ENCODE results near the gene LCNL1. TPM values are rescaled to one million over a fixed set of nuclear protein-coding genes. Genes with fewer than 3 reads are reported as not detected.

LCNL1 gene
- total RNA-seq, 1 donor from 2014 or later, result 0.45 TPM

DNA sequence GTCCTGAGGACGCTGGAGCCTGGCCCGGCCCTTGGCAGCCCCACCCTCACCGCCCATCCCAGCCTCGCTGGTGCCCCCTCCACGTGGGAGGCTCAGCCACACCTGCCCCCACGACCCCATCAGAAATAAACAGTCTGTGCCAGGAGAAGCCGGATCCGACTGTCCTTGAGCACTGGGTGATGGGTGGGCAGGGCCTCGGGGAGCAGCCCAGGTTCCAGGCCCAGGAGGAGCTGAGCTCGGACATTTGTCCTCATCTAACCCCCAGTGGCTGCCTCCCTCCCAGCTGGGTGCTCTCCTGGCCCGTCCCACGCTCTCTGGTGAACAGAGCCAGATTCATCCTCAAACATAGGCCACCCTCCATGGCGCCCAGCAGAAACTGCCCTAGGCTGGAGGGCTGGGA, 10.1 kb upstream of the LCNL1 start:
- no peak overlapping the region for H3K4me2 ChIP-seq (ENCODE audit: low read length)
- H3K9me3 ChIP-seq (ENCODE audit: insufficient read depth, low read depth, low read length), result no peaks in the 10 kb centered on the region
- TF ChIP-seq, protein P1, sequence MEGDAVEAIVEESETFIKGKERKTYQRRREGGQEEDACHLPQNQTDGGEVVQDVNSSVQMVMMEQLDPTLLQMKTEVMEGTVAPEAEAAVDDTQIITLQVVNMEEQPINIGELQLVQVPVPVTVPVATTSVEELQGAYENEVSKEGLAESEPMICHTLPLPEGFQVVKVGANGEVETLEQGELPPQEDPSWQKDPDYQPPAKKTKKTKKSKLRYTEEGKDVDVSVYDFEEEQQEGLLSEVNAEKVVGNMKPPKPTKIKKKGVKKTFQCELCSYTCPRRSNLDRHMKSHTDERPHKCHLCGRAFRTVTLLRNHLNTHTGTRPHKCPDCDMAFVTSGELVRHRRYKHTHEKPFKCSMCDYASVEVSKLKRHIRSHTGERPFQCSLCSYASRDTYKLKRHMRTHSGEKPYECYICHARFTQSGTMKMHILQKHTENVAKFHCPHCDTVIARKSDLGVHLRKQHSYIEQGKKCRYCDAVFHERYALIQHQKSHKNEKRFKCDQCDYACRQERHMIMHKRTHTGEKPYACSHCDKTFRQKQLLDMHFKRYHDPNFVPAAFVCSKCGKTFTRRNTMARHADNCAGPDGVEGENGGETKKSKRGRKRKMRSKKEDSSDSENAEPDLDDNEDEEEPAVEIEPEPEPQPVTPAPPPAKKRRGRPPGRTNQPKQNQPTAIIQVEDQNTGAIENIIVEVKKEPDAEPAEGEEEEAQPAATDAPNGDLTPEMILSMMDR (IDR thresholded peaks at IDR 0.05; ENCODE audit: insufficient read depth, low read depth, low read length), result no peak
- no peak for TF ChIP-seq EZH2 (IDR thresholded peaks at IDR 0.05; ENCODE audit: insufficient read depth, low read length)
- Mint-ChIP-seq H3K4me1 (ENCODE audit: low read depth, unreplicated experiment) (no peaks in the 10 kb centered on the region), H3K27ac (ENCODE audit: unreplicated experiment) (no peak overlapping the region), H3K4me3 (ENCODE audit: unreplicated experiment) (no peak overlapping the region), H3K36me3 (ENCODE audit: low read depth, unreplicated experiment) (no peaks in the 10 kb centered on the region), H3K27me3 (ENCODE audit: low read depth, unreplicated experiment) (peaks cover 6% of the 10 kb centered on the region), H3K9me3 (ENCODE audit: unreplicated experiment) (no peaks in the 10 kb centered on the region)
- peaks cover 4% of the 10 kb centered on the region for H3K4me1 ChIP-seq (ENCODE audit: insufficient read depth, low read length)
- H3K79me2 ChIP-seq (ENCODE audit: insufficient read depth, low read length), result no peaks in the 10 kb centered on the region
- H3K27ac ChIP-seq (ENCODE audit: low read depth, low read length), result no peak overlapping the region
- no peak overlapping the region for H3K9ac ChIP-seq (ENCODE audit: low read length)
- H3K4me3 ChIP-seq (ENCODE audit: insufficient read depth, low read depth, low read length), result no peak overlapping the region
- H3K27me3 ChIP-seq (ENCODE audit: insufficient read depth, low read length), result no peaks in the 10 kb centered on the region
- no peak for FAIRE-seq
- no peak for DNase-seq (ENCODE audit: low read depth)
- no peak overlapping the region for H2AFZ ChIP-seq (ENCODE audit: low read depth, low read length)
- no peaks in the 10 kb centered on the region for H4K20me1 ChIP-seq (ENCODE audit: insufficient read depth, low read length)
- H3K36me3 ChIP-seq (ENCODE audit: insufficient read depth, low read length), result no peaks in the 10 kb centered on the region

DNA sequence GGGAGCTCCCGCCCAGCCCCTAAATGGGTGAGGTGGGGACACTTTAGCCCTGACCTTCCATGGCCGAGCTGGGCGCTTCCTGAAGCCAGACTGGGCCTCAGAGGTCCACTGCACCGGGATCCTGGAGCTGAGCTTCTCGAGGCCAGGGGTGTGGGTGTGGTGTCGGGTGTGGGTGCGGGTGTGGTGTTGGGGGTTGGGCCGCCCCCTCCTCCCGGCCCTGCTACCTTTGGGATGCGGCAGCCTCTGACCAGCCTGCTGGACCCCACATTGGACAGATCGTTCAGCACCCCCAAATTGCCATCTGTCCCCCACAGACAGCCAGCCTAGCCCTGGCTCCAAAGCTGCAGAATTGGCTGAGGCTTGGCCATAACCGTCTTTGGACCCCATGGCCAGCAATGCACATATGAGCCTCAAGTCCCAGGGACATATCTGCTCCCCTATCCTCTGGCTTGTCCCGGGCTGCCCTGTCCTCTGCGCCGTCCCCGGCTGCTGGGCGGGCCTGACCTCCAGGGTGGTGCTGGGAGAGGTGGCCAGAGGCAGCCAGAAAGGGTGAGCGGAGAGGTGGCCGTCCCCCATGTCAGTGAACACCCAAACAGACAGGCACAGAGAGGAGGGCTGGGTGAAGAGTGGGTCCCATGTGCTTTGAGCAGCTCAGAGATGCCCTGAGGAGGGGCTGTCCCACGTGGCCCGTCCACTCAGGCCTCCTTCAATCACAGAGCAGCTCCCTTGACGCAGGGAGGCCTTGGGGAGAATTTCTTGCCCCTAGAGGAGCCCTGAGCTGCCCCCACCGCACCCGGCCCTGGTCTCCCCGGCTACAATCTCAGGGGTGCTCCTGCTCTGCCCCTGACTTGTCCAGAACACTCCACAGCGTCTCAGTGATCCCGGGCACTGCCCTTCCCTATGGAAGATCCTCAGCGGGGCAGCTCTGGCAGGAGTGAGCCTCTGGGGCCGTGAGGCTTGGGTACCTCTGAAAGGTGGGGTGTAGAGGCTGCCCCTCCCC, 8.9 kb upstream of the LCNL1 start:
- H2AFZ ChIP-seq (ENCODE audit: low read depth, low read length), result no peak overlapping the region
- H3K9me3 ChIP-seq (ENCODE audit: insufficient read depth, low read depth, low read length), result no peaks in the 10 kb centered on the region
- no peaks in the 10 kb centered on the region for H3K27me3 ChIP-seq (ENCODE audit: insufficient read depth, low read length)
- H3K79me2 ChIP-seq (ENCODE audit: insufficient read depth, low read length), result no peaks in the 10 kb centered on the region
- H3K4me2 ChIP-seq (ENCODE audit: low read length), result no peak overlapping the region
- no peak overlapping the region for H3K27ac ChIP-seq (ENCODE audit: low read depth, low read length)
- H3K27ac Mint-ChIP-seq (ENCODE audit: unreplicated experiment), result no peak overlapping the region
- H4K20me1 ChIP-seq (ENCODE audit: insufficient read depth, low read length), result no peaks in the 10 kb centered on the region
- no peak overlapping the region for H3K4me3 Mint-ChIP-seq (ENCODE audit: unreplicated experiment)
- no peaks in the 10 kb centered on the region for H3K36me3 Mint-ChIP-seq (ENCODE audit: low read depth, unreplicated experiment)
- no peak overlapping the region for H3K9ac ChIP-seq (ENCODE audit: low read length)
- no peaks in the 10 kb centered on the region for H3K9me3 Mint-ChIP-seq (ENCODE audit: unreplicated experiment)
- no peak for DNase-seq (ENCODE audit: low read depth)
- no peaks in the 10 kb centered on the region for H3K4me1 Mint-ChIP-seq (ENCODE audit: low read depth, unreplicated experiment)
- H3K4me1 ChIP-seq (ENCODE audit: insufficient read depth, low read length), result peaks cover 5% of the 10 kb centered on the region
- FAIRE-seq, result no peak
- TF ChIP-seq, protein P1 (IDR thresholded peaks at IDR 0.05; ENCODE audit: insufficient read depth, low read depth, low read length), result no peak
- no peak for TF ChIP-seq EZH2 (IDR thresholded peaks at IDR 0.05; ENCODE audit: insufficient read depth, low read length)
- no peak overlapping the region for H3K4me3 ChIP-seq (ENCODE audit: insufficient read depth, low read depth, low read length)
- H3K27me3 Mint-ChIP-seq (ENCODE audit: low read depth, unreplicated experiment), result peaks cover 6% of the 10 kb centered on the region
- no peaks in the 10 kb centered on the region for H3K36me3 ChIP-seq (ENCODE audit: insufficient read depth, low read length)

All from astrocyte (in vitro differentiated cells and primary cell).